ENCODE data around the gene DMRTB1. TPM values are rescaled to one million over a fixed set of nuclear protein-coding genes. Genes with fewer than 3 reads are reported as not detected.

Gene DMRTB1
- total RNA-seq, 2 experiments from 2014 or later: not detected

Other genes with a start within 250 kb of the DMRTB1 start
- 10 to 100 TPM; 57.7 to 63.1 TPM for gene CZIB, start 238.8 kb upstream of the DMRTB1 start, total RNA-seq
- gene MAGOH, start 220.9 kb upstream of the DMRTB1 start, total RNA-seq: 10 to 100 TPM; 67.4 to 70.4 TPM
- 10 to 100 TPM; 45.0 to 54.3 TPM for gene LRP8, start 131.3 kb upstream of the DMRTB1 start, total RNA-seq